Stimulated activated CD8-positive, alpha-beta memory T cell treated with anti-CD3 and anti-CD28 coated beads, Interleukin-15, amount 100 ng/mL, for 24 hours (primary cell): Measurements from ENCODE around the gene FAM149B1.
"Not testable (repeated sequence)": the region's sequence is repeated elsewhere in the genome, so short reads cannot be mapped to it uniquely, and the experiment has no call there.

Experiments
- DNase-seq: peaks from one replicate; pipeline ENCODE4 v3.0.0-alpha.2; 2020; ENCODE audit warnings: low read depth

The FAM149B1 gene

DNA sequence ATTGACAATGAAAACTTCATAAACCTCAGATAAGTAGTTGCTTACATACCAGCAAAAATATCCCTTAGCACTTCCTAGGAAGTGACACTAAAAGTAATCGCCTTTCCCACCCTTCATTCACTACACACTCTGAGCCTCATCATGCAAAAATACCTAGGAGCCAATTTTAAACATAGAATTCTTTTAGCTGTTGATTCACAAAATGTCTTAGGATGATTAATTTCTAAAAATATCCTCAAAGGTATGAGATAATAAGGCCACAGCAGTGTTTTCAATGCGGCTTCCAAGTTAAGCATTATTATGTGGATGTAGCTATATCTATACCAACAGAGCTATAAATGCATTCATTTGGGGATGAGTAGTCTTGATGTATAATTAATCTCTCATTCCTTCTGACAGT is 66.0 kb downstream of the FAM149B1 start:
- DNase-seq: no peak

DNA sequence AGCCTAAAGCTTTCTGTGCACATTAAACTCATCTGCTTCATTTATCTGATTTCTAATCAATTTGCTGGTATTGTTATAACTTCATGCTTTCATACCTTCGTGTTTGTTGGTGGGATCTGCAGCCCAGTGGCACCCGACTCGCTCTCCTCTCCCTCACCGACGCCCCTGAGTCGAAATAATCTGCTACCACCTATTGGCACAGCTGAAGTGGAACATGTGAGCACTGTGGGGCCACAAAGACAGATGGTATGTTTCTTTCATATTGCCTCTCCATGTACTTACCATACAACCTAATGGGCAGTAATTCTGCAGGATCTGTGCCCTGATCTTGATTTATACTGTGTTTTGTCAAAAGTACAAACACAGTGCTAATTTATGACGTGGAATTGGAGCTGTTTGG is 66.8 kb downstream of the FAM149B1 start:
- DNase-seq: no peak

DNA sequence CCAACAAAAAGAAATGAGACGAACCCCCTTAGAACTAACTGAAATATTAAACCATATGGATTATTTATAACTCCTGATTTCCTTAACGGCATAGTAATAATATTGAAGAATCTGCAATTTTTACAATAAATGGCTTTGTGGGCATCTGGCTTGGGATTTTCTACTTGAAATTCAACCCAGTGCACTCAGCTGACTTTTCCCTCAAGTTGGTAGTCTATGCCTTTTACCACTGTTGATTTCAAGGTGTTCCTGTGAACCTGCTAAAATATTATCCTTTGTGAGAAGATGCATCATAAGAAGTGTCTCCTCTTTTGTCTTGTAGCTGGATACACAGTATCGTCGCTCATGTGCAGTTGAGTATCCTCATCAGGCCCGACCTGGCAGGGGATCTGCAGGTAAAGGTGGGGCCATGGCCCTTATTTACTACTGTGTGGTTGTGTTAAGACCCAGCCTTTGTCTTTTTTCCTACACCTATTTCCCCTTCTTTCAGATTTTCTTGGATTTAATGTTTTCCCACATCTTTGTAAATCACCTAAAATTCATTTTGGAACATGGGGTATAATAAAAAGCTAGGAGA is 71.2 kb downstream of the FAM149B1 start:
- DNase-seq: no peak

DNA sequence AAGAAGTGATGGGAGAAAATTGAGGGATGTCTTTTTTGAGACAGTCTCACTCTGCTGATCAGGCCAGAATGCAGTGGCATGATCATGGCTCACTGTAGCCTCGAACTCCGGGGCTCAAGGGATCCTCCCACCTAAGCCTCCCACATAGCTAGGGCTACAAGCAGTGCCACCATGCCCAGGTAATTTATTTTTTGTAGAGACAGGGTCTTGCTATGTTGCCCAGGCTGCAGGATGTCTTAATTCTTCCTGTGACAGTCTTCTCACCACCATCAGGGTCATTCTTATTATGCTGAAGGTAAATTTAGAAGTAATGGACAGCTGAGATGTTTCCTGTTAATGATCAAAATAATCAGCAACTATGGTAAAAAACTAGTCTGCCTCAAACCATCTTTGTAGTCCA is 72.0 kb downstream of the FAM149B1 start:
- no peak for DNase-seq

DNA sequence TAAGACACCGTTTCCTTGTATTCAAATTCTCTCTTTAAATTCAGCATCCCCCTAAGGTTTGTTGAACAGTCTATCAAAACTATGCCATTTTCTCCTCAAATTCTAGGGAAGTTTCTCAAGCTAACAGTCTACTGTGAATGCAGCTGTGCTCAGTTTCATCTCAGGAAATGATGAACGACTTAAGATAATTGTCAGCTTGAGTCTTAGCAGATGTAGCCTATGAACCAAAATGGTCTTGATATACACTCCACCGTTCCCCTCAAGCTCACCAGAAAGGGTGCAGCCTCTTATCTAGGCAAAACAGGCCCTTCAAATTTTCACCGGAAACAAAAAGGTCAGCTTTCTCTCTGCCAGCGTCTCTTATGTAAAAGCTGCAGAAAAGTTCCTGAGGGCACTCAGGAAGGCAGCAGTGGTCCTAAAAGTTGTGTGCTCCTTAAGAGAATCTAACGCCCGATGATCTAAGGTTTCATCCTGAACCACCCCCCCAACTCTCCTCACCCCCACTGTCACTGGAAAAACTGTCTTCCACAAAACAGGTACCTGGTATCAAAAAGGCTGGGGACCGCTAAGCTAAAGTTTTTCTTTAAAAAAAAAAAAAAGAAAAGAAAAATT is 77.1 kb downstream of the FAM149B1 start:
- DNase-seq: no peak

DNA sequence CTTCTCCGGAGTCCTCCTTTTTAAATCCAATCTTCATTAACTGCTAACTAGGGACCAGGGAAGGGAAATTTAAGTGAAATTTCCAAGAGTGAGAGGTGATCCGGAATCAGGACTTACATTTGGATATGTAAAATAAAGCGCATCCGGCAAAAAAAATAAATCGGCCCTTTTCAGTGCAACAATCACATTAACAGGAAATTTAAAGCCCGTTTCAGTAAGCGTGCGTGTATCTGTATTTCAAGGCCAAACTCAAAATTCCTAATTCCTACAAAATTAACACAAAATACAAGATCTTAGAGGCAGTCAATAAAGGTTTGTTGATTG is 78.4 kb downstream of the FAM149B1 start:
- no peak for DNase-seq

DNA sequence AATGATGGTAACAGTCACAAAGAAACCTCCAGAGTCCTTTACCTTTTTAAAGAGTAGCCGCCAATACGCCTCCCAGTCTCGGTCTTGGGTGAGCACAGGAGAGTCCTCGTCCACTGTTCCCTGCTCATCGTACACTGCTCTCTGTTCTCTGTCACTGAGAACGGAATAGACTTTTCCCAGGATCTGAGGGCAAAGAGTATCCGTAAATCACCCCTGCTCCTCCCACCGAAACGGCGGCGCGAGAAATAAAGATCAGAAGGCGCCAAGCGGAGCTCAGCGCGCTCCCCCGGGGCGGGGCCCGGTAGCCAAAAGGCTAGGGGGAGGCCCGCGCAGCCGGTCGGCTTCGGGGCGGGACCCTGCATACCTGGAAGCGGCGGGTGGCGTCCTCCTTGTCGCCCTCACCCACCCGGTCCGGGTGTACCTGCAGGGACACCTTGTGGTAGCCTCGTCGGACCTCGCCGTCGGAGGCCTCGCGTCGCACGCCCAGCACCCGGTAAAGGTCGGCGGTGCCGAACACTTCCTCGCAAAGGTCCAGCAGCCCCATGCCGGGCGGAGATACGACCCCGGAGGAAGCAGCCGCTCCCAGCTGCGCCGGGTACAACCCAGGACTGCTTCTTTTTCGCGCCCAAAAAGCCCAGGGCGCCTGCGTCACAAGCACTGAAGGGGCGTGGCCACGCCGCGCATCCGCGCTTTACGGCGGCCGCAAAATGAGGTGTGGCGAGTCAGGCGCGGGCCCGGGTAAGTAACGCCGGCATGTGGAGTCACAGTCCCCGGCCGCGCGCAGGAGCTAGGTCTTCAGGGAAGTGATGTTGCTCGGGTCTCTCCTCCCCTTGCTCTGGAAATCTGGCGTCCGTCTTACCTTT is 79.0 kb downstream of the FAM149B1 start, which contains the start of gene DNAJC9:
Gene DNAJC9, minus strand, starts transcription at position 610 of the 863 bp plus-strand sequence. Its CDS starts 66 bp downstream, at position 544.
- DNase-seq: peak; percentile 96

DNA sequence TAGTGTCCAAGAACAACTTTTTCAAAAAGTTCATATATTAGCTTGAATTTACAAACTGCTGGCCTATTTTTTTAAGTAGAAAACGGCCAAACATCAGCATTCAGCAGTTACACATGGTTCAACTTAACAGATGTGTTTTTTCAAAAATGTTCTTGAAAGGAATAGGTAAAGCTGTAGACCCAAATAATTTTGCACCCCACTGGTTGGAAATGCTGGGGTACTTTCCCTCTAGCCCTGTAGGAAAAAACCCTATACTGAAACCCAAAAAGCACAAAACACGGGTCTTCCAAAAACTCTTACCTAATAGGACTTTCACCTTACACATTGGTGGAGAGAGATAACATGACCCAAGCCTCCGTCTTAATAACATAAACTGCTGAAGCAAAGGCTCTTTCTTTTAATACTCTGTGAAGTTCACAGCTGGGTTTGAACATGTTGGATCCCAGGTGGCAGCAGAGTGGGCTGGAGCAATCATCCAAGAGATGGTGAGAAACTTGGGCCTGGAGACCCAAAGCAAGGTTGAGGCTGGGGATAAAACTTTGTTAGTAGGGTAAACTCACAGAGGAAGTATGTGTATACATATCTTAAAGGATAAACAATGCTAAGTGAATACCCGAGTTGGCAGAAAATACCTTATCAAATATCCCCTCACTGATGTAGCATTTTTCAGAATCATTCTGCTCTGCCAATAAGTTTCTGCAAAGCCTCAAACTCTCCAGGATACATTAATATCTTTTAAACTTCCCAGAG is 79.8 kb downstream of the FAM149B1 start:
- DNase-seq: no peak

DNA sequence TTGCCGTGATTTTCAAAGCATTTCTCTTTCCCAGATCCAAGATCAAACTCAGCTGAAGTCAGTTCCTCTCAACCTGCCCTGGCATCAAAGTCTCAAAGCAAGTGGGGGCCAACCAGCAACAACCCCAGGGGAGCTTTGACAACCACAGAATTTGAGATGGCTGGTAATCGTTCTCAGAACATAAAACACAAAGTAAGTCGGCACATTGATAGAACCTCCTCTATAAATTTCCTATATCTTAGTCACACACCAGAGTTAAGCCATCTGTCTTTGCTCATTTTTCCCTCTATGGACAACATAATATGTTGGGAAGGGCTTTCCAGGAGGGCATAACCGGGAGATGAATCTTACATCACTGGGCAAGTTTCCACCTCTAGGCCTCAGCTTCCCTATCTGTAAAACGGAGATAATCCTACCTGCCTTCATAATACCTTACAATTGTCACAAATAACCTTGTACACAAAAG is 80.4 kb downstream of the FAM149B1 start:
- no peak for DNase-seq

DNA sequence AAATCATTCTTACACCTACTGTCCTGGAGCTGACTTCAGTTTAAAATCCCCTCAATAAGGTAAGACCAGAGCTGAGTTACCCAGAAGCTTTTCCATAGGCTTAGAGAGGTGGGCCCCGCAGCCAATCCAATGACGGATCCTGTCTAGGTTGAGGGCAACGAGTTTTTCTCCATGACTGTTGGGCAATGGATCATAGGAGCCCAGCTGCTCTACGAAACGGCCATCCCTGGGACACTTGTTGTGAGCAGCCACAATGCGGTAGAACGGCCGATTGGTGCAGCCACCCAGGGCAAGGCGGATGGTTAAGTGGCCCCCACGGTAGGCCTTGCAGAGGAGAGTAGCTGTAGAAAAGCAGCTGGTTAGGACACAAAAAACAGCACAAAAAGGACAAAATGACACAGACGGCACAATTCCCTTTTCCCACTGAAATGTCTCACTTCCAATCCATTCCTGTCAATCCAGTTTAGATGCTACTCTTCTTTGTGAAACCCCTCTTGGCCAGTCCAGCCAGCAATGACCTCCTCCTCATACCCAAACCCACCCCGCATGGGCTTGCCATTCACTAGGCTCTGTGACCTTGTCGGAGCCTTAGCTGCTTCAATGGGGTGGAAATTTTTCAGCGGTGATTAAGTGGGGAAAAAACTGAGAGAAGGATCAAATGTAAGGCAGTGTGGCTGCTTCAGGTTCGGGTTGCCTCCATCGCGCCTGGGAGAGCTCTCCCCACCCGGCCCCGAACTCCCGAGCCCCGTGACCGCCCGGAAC is 83.9 kb downstream of the FAM149B1 start:
- no peak for DNase-seq

DNA sequence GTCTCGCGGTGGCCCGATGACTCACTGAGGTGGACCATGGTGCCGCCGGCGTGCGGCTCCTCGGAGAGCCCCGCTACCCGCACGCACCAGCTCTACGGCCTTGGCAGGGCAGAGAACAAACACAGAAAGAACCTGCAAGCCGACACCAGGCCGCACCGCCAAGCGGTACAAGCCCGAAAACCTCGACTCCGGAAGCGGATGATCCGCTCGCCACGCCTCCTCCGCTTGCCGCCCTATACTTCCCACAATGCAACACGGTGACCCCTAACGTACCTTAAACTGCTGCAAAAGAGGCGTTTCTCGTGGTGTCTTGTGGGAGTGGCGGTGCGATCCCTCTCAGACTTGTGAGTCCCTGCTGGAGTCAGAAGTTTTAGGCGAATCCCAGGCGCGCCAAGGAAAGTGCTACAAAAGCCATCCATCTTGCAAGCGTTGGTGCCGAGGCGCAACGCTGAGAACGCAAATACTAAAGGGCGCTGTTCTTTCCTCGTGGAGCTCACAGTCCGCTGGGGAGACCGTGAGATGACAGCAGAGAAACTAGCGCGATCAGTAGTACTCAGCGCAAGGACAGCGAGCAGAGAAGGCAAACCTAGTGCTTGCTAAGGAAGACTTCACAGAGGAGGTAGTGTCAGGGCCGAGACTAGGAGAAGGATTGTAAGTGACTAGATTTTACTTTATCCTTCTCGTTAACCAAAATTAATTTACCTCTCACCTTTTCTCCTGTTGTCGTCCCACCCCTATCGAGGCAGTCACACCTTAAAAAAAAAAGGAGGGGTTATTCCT is 84.7 kb downstream of the FAM149B1 start, which contains the start of gene MRPS16:
Gene MRPS16, minus strand, starts transcription at position 200 of the 780 bp plus-strand sequence. Its CDS starts 162 bp downstream, at position 38.
- peak; percentile 75 for DNase-seq

DNA sequence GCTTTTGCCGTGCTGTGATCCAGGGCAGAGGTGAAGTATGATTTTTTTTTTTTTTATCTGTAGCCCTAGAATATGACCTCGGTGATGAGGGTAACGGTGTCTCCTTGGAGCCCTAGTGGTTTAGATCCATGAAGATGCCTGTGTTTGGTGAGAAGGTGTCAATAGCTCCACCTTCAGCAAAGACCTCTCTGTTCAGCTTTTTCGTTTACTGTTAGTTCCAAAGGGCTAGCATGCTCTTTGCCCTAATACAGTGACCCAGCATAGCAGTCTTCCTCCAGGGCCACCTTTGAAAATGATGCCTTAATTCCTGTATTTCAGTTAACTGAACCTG is 85.3 kb downstream of the FAM149B1 start:
- no peak for DNase-seq

DNA sequence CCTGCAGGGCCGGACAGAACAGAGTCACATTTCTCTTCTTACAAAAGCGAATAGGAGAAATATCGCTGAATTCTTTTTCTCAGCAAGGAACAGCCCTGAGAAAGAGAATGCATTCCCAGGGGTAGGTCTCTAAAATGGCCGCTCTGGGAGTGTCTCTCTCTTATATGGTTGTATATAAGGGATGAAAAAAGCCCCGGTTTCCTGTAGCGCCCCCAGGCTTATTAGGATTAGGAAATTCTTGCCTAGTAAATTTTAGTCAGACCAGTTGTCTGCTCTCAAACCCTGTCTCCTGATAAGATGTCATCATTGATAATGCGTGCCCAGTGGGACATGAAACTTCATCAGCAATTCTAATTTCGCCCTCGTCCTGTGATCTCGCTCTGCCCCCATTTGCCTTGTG is 90.7 kb downstream of the FAM149B1 start:
- DNase-seq: not testable (repeated sequence)

DNA sequence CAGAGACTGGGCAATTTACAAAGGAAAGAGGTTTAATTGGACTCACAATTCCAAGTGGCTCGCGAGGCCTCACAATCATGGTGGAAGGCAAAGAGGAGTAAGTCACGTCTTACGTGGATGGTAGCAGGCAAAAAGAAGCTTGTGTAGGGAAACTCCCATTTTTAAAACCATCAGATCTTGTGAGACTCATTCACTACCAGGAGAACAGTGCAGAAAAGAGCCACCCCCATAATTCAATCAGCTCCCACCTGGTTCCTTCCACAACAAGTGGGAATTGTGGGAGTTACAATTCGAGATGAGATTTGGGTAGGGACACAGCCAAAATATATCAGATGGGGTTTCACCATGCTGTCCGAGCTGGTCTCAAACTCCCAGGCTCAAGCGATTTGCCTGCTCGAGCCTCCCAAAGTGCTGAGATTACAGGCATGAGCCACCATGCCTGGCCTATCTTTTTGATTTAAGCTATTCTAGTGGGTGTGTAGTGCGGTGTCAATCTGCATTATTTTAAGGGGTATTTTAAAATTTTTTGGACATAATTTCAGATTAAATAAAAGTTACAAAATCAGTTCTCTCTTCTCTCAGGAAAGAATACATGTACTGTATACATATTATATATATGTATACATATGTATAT is 93.6 kb downstream of the FAM149B1 start:
- DNase-seq: no peak

DNA sequence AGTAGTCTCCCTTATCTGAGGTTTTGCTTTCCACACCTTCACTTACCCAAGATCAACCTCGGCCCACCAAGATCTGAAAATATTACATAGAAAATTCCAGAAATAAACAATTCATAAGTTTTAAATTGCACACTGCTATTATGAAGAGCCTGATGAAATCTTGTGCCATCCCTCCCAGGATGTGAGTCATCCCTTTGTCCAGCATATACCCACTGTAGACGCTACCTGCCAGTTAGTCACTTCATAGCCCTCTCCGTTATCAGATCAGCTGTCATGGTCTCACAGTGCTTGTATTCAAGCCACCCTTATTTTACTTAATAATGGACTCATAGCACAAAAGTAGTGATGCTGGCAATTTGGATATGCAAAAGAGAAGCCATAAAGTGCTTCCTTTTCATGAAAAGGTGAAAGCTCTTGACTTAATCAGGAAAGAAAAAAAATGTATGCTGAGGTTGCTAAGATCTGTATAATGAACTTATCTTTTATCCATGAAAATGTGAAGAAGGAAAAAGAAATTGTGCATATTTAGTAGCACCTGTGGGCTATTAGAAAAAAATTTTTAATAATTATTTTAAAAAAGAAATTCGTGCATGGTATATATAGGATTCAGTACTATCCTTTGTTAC is 94.3 kb downstream of the FAM149B1 start:
- no peak for DNase-seq

DNA sequence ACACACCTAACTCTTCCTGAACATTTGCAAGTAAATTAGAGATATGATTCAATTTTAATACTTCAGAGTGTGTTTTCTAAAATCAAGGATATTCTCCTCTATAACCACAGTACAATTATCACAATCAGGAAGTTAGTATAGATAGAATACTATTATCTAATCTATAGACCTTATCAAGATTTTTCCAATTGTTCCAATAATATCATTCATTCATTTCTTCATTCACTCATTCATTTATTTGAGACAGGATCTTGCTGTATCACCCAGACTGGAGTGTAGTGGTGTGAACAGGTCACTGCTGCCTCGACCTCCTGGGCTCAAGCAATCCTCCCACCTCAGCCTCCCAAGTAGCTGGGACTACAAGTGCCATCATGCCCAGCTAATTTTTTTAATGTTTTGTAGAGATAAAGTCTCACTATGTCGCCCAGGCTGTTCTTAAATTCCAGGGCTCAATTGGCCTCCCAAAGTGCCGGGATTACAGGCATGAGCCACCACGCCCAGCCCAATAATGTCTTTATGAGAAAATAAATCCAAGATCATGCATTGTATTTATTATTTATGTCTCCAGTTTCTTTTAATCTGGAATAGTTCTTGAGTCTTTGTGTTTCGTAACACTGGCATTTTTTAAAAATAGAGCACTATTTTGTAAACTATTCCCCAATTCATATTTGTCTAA is 95.1 kb downstream of the FAM149B1 start:
- no peak for DNase-seq

DNA sequence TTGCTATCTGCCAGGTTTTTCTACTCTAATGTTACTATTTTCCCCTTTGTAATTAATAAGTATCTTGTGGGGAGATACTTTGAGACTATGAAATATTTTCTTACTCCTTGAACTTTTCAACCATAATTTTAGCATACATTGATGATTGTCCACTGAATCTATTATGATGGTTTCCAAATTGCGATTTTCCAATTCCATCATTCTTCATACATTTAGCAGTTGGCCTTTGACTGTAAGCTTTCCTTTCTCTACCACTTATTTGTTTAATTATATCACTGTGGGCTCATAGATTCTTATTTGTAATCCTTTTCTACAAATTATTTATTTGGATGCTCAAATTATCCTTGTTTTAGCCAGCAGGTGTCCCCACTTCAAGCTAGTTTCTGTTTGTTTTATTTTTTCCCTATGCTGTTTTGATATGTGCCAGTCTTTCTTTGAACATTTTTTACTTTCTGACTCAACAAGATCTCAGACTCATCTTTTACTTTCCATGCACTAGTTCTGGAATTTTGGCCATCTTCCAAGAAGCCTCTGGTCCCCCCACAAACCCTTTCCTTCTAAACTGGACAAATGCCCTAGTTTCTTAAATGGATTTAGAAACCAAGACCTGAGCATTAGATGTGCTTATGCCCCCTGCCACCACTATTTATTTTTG is 95.9 kb downstream of the FAM149B1 start:
- no peak for DNase-seq

DNA sequence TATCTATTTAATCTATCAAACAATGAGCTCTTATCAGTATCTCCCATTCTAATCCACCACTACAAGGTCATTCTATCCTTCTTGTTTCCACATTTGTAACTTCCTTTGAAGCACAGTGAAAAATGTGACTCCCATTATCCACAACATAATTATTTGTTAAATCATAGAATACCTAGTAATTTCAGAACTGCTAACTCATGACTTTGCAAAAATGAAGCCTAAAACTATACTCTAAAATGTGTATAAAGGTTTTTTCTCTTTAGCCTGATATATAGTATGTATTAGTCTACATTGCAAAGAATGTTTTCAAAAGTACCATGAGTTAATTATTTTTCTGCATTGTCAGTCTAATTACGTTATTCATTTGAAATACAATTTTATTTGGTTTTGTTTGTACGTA is 96.5 kb downstream of the FAM149B1 start:
- no peak for DNase-seq

DNA sequence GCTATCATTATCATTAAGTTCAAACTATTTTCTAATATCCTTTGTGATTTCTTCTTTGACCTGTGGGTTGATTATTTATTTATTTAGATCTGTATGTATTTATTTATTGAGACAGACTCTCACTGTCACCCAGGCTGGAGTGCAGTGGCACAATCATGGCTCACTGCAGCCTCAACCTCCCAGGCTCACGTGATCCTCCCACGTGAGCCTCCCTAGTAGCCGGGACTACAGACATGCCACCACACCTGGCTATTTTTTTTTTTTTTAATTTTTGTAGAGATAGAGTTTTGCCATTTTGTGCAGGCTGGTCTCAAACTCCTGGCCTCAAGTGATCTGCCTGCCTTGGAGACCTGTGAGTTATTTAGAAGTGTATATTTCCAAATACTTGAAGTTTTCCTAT is 113.2 kb downstream of the FAM149B1 start:
- DNase-seq: no peak
